Measurements from ENCODE around the gene PRPF19.
A peak's percentile ranks its signal among the peaks of the same experiment; 100 is the strongest.

The PRPF19 gene

GRCh38 chr11:60947700-60948099, 41.3 kb upstream of the PRPF19 start:
- no peaks in the 10 kb centered on the region for H3K9me3 ChIP-seq (ENCODE audit: severe bottlenecking)
- no peaks in the 10 kb centered on the region for H3K36me3 ChIP-seq

GRCh38 chr11:60946601-60947264, 40.3 kb upstream of the PRPF19 start:
- TF ChIP-seq CTCF (IDR thresholded peaks at IDR 0.05; ENCODE audit: low read depth, low read length): no peak
- no peak for DNase-seq
- Histone ChIP-seq H3K36me3 (no peaks in the 10 kb centered on the region), H3K27ac (no peak overlapping the region), H3K4me3 (ENCODE audit: low read depth, low read length) (no peak overlapping the region), H3K27me3 (ENCODE audit: insufficient read depth, low read depth, severe bottlenecking) (no peaks in the 10 kb centered on the region), H3K9me3 (ENCODE audit: severe bottlenecking) (no peaks in the 10 kb centered on the region)

More at GRCh38 chr11:60947700-60948099, 41.3 kb upstream of the PRPF19 start:
- no peak for TF ChIP-seq CTCF (IDR thresholded peaks at IDR 0.05; ENCODE audit: low read depth, low read length)
- Histone ChIP-seq H3K27me3 (ENCODE audit: insufficient read depth, low read depth, severe bottlenecking) (no peaks in the 10 kb centered on the region), H3K4me3 (ENCODE audit: low read depth, low read length) (no peak overlapping the region), H3K27ac (no peak overlapping the region)
- DNase-seq: no peak

- no peaks in the 10 kb centered on the region for H3K36me3 ChIP-seq
- H3K9me3 ChIP-seq (ENCODE audit: severe bottlenecking): no peaks in the 10 kb centered on the region
- no peak overlapping the region for H3K4me3 ChIP-seq (ENCODE audit: low read depth, low read length)
- no peak for DNase-seq
- no peak overlapping the region for H3K27ac ChIP-seq
- H3K27me3 ChIP-seq (ENCODE audit: insufficient read depth, low read depth, severe bottlenecking): no peaks in the 10 kb centered on the region
- TF ChIP-seq CTCF (IDR thresholded peaks at IDR 0.05; ENCODE audit: low read depth, low read length): no peak
Observed at GRCh38 chr11:60945295-60945667, 38.9 kb upstream of the PRPF19 start.

- no peak overlapping the region for H3K27ac ChIP-seq
- no peaks in the 10 kb centered on the region for H3K36me3 ChIP-seq
- no peaks in the 10 kb centered on the region for H3K27me3 ChIP-seq (ENCODE audit: insufficient read depth, low read depth, severe bottlenecking)
- peak; percentile 43 for TF ChIP-seq CTCF (IDR thresholded peaks at IDR 0.05; ENCODE audit: low read depth, low read length)
- no peak for DNase-seq
- H3K9me3 ChIP-seq (ENCODE audit: severe bottlenecking): no peaks in the 10 kb centered on the region
- H3K4me3 ChIP-seq (ENCODE audit: low read depth, low read length): no peak overlapping the region
Observed at GRCh38 chr11:60944490-60945294, 38.3 kb upstream of the PRPF19 start.

- no peaks in the 10 kb centered on the region for H3K36me3 ChIP-seq
Observed at GRCh38 chr11:60942970-60943565, 36.7 kb upstream of the PRPF19 start.

More at GRCh38 chr11:60942970-60943565, 36.7 kb upstream of the PRPF19 start:
- no peak for DNase-seq
- H3K4me3 ChIP-seq (ENCODE audit: low read depth, low read length): no peak overlapping the region
- no peak overlapping the region for H3K27ac ChIP-seq
- no peak for TF ChIP-seq CTCF (IDR thresholded peaks at IDR 0.05; ENCODE audit: low read depth, low read length)
- H3K9me3 ChIP-seq (ENCODE audit: severe bottlenecking): no peaks in the 10 kb centered on the region
- H3K27me3 ChIP-seq (ENCODE audit: insufficient read depth, low read depth, severe bottlenecking): no peaks in the 10 kb centered on the region
